HepG2 (cell line): ENCODE data around the gene CUL7. TPM values are rescaled to one million over a fixed set of nuclear protein-coding genes. Genes with fewer than 3 reads are reported as not detected.

Source experiments
- AFF4 ChIP-seq: sonication (generic); formaldehyde crosslinking; IDR thresholded peaks from 2 replicates; pipeline ENCODE4 v1.4.0; 2020; ENCODE audit warnings: missing genetic modification reagents
- ARID4A ChIP-seq: sonication (generic); formaldehyde crosslinking; IDR thresholded peaks from 2 replicates; pipeline ENCODE4 v1.5.0; 2020; ENCODE audit warnings: mild to moderate bottlenecking, missing genetic modification reagents, borderline replicate concordance
- HOXA5 ChIP-seq: sonication (generic); formaldehyde crosslinking; IDR thresholded peaks from 2 replicates; pipeline ENCODE4 v1.4.0; 2020; ENCODE audit warnings: missing genetic modification reagents
- KDM1A ChIP-seq: IDR thresholded peaks from 2 replicates; pipeline ENCODE4 v1.6.1; 2016; ENCODE audit warnings: missing compliant biosample characterization
- REPIN1 ChIP-seq: sonication (generic); formaldehyde crosslinking; IDR thresholded peaks from 2 replicates; pipeline ENCODE4 v1.8.0; 2022; ENCODE audit warnings: missing genetic modification reagents, low read depth, mild to moderate bottlenecking, borderline replicate concordance
- ZFP82 ChIP-seq: sonication (generic); formaldehyde crosslinking; IDR thresholded peaks from 2 replicates; pipeline ENCODE4 v1.5.1; 2020; ENCODE audit warnings: mild to moderate bottlenecking, missing genetic modification reagents, borderline replicate concordance
- ZNF572 ChIP-seq: sonication (generic); formaldehyde crosslinking; IDR thresholded peaks from 2 replicates; pipeline ENCODE4 v1.5.1; 2020; ENCODE audit warnings: mild to moderate bottlenecking, missing genetic modification reagents
- polyA plus RNA-seq, 8 experiments: library from polyadenylated mRNA; depleted of rRNA in 3 of 8; stranded (reverse) in 7 of 8; unstranded in 1 of 8; fragments of >200 nt; fragmentation: Illumina TruSeq in 4 of 8; extraction: Trizol in 4 of 8; gene quantifications; 2 replicates each; pipeline versions ENCODE4 v1.2.1 to v1.2.3, GENCODE V29; 2011 to 2016; ENCODE audit warnings: low read depth in 4 of 8, missing spikeins in 1 of 8, mixed read lengths in 1 of 8; ENCODE audit not compliant: insufficient read depth in 1 of 8
- total RNA-seq, 5 experiments: library from RNA; depleted of rRNA; stranded (reverse); fragments of >200 nt; fragmentation: Illumina TruSeq; extraction: Trizol; gene quantifications; 2 replicates each; pipeline ENCODE4 v1.2.3, GENCODE V29; 2016; ENCODE audit warnings: low read depth in 1 of 5
- TF ChIP-seq, protein P1 (sequence below): sonication (generic); formaldehyde crosslinking; IDR thresholded peaks from 2 replicates; pipeline ENCODE4 v1.4.0; 2020; ENCODE audit warnings: missing genetic modification reagents
- TF ChIP-seq, protein P2 (sequence below): sonication (generic); formaldehyde crosslinking; IDR thresholded peaks from 2 replicates; pipeline ENCODE4 v1.4.0; 2020; ENCODE audit warnings: mild to moderate bottlenecking, missing genetic modification reagents

The CUL7 gene
- total and polyA plus RNA-seq, 2 of the 13 experiments (the other 11 are each of a cell fraction or from before 2014, with no cell fraction given): 32.0 to 60.7 TPM

GRCh38 chr6:43093436-43094289, 40.0 kb upstream of the CUL7 start (continued):
- TF ChIP-seq, protein P1, sequence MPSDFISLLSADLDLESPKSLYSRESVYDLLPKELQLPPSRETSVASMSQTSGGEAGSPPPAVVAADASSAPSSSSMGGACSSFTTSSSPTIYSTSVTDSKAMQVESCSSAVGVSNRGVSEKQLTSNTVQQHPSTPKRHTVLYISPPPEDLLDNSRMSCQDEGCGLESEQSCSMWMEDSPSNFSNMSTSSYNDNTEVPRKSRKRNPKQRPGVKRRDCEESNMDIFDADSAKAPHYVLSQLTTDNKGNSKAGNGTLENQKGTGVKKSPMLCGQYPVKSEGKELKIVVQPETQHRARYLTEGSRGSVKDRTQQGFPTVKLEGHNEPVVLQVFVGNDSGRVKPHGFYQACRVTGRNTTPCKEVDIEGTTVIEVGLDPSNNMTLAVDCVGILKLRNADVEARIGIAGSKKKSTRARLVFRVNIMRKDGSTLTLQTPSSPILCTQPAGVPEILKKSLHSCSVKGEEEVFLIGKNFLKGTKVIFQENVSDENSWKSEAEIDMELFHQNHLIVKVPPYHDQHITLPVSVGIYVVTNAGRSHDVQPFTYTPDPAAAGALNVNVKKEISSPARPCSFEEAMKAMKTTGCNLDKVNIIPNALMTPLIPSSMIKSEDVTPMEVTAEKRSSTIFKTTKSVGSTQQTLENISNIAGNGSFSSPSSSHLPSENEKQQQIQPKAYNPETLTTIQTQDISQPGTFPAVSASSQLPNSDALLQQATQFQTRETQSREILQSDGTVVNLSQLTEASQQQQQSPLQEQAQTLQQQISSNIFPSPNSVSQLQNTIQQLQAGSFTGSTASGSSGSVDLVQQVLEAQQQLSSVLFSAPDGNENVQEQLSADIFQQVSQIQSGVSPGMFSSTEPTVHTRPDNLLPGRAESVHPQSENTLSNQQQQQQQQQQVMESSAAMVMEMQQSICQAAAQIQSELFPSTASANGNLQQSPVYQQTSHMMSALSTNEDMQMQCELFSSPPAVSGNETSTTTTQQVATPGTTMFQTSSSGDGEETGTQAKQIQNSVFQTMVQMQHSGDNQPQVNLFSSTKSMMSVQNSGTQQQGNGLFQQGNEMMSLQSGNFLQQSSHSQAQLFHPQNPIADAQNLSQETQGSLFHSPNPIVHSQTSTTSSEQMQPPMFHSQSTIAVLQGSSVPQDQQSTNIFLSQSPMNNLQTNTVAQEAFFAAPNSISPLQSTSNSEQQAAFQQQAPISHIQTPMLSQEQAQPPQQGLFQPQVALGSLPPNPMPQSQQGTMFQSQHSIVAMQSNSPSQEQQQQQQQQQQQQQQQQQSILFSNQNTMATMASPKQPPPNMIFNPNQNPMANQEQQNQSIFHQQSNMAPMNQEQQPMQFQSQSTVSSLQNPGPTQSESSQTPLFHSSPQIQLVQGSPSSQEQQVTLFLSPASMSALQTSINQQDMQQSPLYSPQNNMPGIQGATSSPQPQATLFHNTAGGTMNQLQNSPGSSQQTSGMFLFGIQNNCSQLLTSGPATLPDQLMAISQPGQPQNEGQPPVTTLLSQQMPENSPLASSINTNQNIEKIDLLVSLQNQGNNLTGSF: no peak
- TF ChIP-seq, protein P2, sequence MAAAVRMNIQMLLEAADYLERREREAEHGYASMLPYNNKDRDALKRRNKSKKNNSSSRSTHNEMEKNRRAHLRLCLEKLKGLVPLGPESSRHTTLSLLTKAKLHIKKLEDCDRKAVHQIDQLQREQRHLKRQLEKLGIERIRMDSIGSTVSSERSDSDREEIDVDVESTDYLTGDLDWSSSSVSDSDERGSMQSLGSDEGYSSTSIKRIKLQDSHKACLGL: no peak
- TF ChIP-seq ZFP82 (CRISPR knock-in tag): no peak
- no peak for TF ChIP-seq KDM1A (CRISPR knock-in tag)
- no peak for TF ChIP-seq ZNF572 (CRISPR knock-in tag)
- TF ChIP-seq REPIN1 (CRISPR knock-in tag): no peak
- no peak for TF ChIP-seq HOXA5 (CRISPR knock-in tag)
- TF ChIP-seq AFF4 (CRISPR knock-in tag): no peak
- TF ChIP-seq ARID4A (CRISPR knock-in tag): peak; percentile 39; the same call in 1 of the 2 replicates
